Gastroesophageal sphincter (tissue), 4 donors: ENCODE results near the gene CLMP. TPM values are rescaled to one million over a fixed set of nuclear protein-coding genes. Genes with fewer than 3 reads are reported as not detected.

Experiments
- ATAC-seq: fragments of 150-250 bp; one replicate; pipeline ENCODE4 v1.9.1; 2016; ENCODE audit warnings: mild to moderate bottlenecking, moderate library complexity
- H3K27ac ChIP-seq, 4 donors: fragments of 200-600 bp; sonication (generic) in 3 of 4; 1 replicate in 3 of 4; 2 replicates in 1 of 4; pipeline ENCODE4 v1.5.1; 2016 to 2019
- H3K27me3 ChIP-seq: fragments of 200-600 bp; sonication (generic); one replicate; pipeline ENCODE4 v1.5.1; 2019
- H3K36me3 ChIP-seq, 2 donors: fragments of 200-600 bp; sonication (generic); one replicate each; pipeline ENCODE4 v1.5.1; 2019; ENCODE audit warnings: control low read depth in 1 of 2
- H3K4me1 ChIP-seq, 3 donors: fragments of 200-600 bp; sonication (generic); 1 replicate in 2 of 3; 2 replicates in 1 of 3; pipeline ENCODE4 v1.5.1; 2016 to 2019; ENCODE audit warnings: control low read depth in 2 of 3
- H3K4me3 ChIP-seq, 2 donors: fragments of 200-600 bp; sonication (generic); one replicate each; pipeline ENCODE4 v1.5.1; 2019; ENCODE audit warnings: mild to moderate bottlenecking in 1 of 2, moderate library complexity in 1 of 2
- H3K9me3 ChIP-seq, 3 donors: fragments of 200-600 bp; sonication (generic); one replicate each; pipeline ENCODE4 v1.5.1; 2017 to 2019; ENCODE audit warnings: control low read depth in 2 of 3
- CTCF ChIP-seq, 4 experiments: fragments of 200-600 bp in 2 of 4; fragments of 450-650 bp in 2 of 4; sonication (generic) in 1 of 4; IDR thresholded peaks; one replicate each; pipeline ENCODE4 v1.5.1; 2017 to 2019; ENCODE audit warnings: antibody characterized with exemption in 4 of 4, mild to moderate bottlenecking in 2 of 4, moderate library complexity in 2 of 4
- EP300 ChIP-seq: sonication (generic); formaldehyde crosslinking; IDR thresholded peaks from one replicate; pipeline ENCODE4 v1.6.1; 2017; ENCODE audit warnings: antibody characterized with exemption, mild to moderate bottlenecking
- POLR2A ChIP-seq, 2 donors: fragments of 450-650 bp; IDR thresholded peaks; one replicate each; pipeline ENCODE4 v1.6.1; 2017; ENCODE audit warnings: antibody characterized with exemption in 2 of 2, mild to moderate bottlenecking in 2 of 2, moderate library complexity in 1 of 2
- POLR2AphosphoS5 ChIP-seq: sonication (generic); formaldehyde crosslinking; IDR thresholded peaks from one replicate; pipeline ENCODE4 v1.6.1; 2017; ENCODE audit warnings: antibody characterized with exemption
- WGBS, 2 donors: methylation state at CpG; one replicate each; pipeline ENCODE4 v1.1.5; 2018; ENCODE audit warnings: low coverage in 1 of 2; 5-methylcytosine and 5-hydroxymethylcytosine counted together
- total RNA-seq, 4 donors: library from RNA; depleted of rRNA; stranded (reverse); fragments of >200 nt; gene quantifications; one replicate each; pipeline ENCODE4 v1.1.0, GENCODE V29; 2016

The CLMP gene
- total RNA-seq, 4 donors from 2014 or later = 89.1 to 274 (median 151) TPM

GRCh38 chr11:123191939-123192338, 3.1 kb downstream of the CLMP start:
- ATAC-seq = no peak
- H3K36me3 ChIP-seq = no peaks in the 10 kb centered on the region
- peaks cover 6 to 93% (median 25%) of the 10 kb centered on the region in 3 donors for H3K4me1 ChIP-seq
- 45 to 69% methylated on average over 2 of the region's 2 CpGs for WGBS, 2 donors
- TF ChIP-seq CTCF (IDR thresholded peaks at IDR 0.05) (no peak), EP300 (no peak), POLR2A (IDR thresholded peaks at IDR 0.05) (no peak), POLR2AphosphoS5 (no peak)
- peak overlapping the region; percentile 69 to 95 (median 89) for H3K27ac ChIP-seq
- H3K27me3 ChIP-seq = peaks cover 25% of the 10 kb centered on the region
- no peaks in the 10 kb centered on the region for H3K9me3 ChIP-seq
- H3K4me3 ChIP-seq = peak overlapping the region in 1 of 2 donors; percentile 77

GRCh38 chr11:123190518-123190917, 4.5 kb downstream of the CLMP start:
- 41 to 44% methylated on average over 3 of the region's 3 CpGs for WGBS, 2 donors
- no peak for ATAC-seq
- H3K27ac ChIP-seq = peak overlapping the region; percentile 22 to 95 (median 89)

GRCh38 chr11:123188508-123189165, 6.4 kb downstream of the CLMP start:
- no peaks in the 10 kb centered on the region for H3K27me3 ChIP-seq
- ATAC-seq = peak; percentile 61
- peak overlapping the region in 1 of 2 donors; percentile 31 for H3K4me3 ChIP-seq
- peak overlapping the region; percentile 3 to 95 (median 89) for H3K27ac ChIP-seq
- peak in 3 of 4 experiments; percentile 27 to 54 (median 52) for TF ChIP-seq CTCF (IDR thresholded peaks at IDR 0.05)
- no peak for TF ChIP-seq POLR2AphosphoS5
- WGBS, 2 donors = 17 to 23% methylated on average over 1 to 4 of the region's 5 CpGs
- no peaks in the 10 kb centered on the region for H3K36me3 ChIP-seq
- H3K4me1 ChIP-seq = peaks cover 6 to 97% (median 27%) of the 10 kb centered on the region in 3 donors
- H3K9me3 ChIP-seq = no peaks in the 10 kb centered on the region

More at GRCh38 chr11:123190518-123190917, 4.5 kb downstream of the CLMP start:
- Histone ChIP-seq H3K36me3 (no peaks in the 10 kb centered on the region), H3K4me1 (peaks cover 6 to 96% (median 18%) of the 10 kb centered on the region in 3 donors), H3K4me3 (no peak overlapping the region), H3K9me3 (no peaks in the 10 kb centered on the region), H3K27me3 (peaks cover 15% of the 10 kb centered on the region)
- TF ChIP-seq POLR2A (IDR thresholded peaks at IDR 0.05) = no peak
- TF ChIP-seq CTCF (IDR thresholded peaks at IDR 0.05) = no peak
- TF ChIP-seq POLR2AphosphoS5 = peak; percentile 31
- TF ChIP-seq EP300 = no peak

- no peaks in the 10 kb centered on the region for H3K36me3 ChIP-seq
- ATAC-seq = no peak
- TF ChIP-seq POLR2A (IDR thresholded peaks at IDR 0.05) = no peak
- no peak for TF ChIP-seq EP300
- no peak for TF ChIP-seq POLR2AphosphoS5
- no peak for TF ChIP-seq CTCF (IDR thresholded peaks at IDR 0.05)
- H3K9me3 ChIP-seq = no peaks in the 10 kb centered on the region
- peaks cover 6 to 97% (median 27%) of the 10 kb centered on the region in 3 donors for H3K4me1 ChIP-seq
- H3K27me3 ChIP-seq = no peaks in the 10 kb centered on the region
- WGBS, 2 donors = 9 to 16% methylated on average over 6 to 9 of the region's 17 CpGs
- H3K27ac ChIP-seq = peak overlapping the region; percentile 3 to 95 (median 89)
- peak overlapping the region in 1 of 2 donors; percentile 31 for H3K4me3 ChIP-seq
Observed at GRCh38 chr11:123187665-123188507, 7.2 kb downstream of the CLMP start.
